H9 (cell line): ENCODE results near the gene HSPB8. TPM values are rescaled to one million over a fixed set of nuclear protein-coding genes. Genes with fewer than 3 reads are reported as not detected.

Experiments used
- DNase-seq: peaks from one replicate; pipeline ENCODE4 v3.0.0-alpha.2; 2017
- H2AFZ ChIP-seq: one replicate; pipeline ENCODE4 v1.6.1; 2013; ENCODE audit warnings: mild to moderate bottlenecking, low read length, control low read depth, moderate library complexity
- H2AK5ac ChIP-seq: 2 replicates; pipeline ENCODE4 v1.6.1; 2013; ENCODE audit warnings: low read length, control low read depth, mixed read lengths; ENCODE audit not compliant: insufficient read length
- H2BK120ac ChIP-seq: one replicate; pipeline ENCODE4 v1.6.1; 2013; ENCODE audit warnings: low read depth, mild to moderate bottlenecking, low read length, control low read depth, inconsistent platforms; ENCODE audit not compliant: poor library complexity, severe bottlenecking
- H2BK12ac ChIP-seq: 2 replicates; pipeline ENCODE4 v1.6.1; 2013; ENCODE audit warnings: low read length, control low read depth, mixed read lengths, low read depth; ENCODE audit not compliant: insufficient read length
- H2BK15ac ChIP-seq: 2 replicates; pipeline ENCODE4 v1.6.1; 2013; ENCODE audit warnings: low read depth, low read length, control low read depth
- H2BK20ac ChIP-seq: one replicate; pipeline ENCODE4 v1.6.1; 2013; ENCODE audit warnings: low read depth, mild to moderate bottlenecking, low read length, control low read depth, inconsistent platforms; ENCODE audit not compliant: poor library complexity, severe bottlenecking
- H2BK5ac ChIP-seq: 2 replicates; pipeline ENCODE4 v1.6.1; 2013; ENCODE audit warnings: low read length, control low read depth, mixed read lengths; ENCODE audit not compliant: insufficient read length
- H3K14ac ChIP-seq: 2 replicates; pipeline ENCODE4 v1.6.1; 2013; ENCODE audit warnings: low read length, control low read depth; ENCODE audit not compliant: insufficient read depth
- H3K18ac ChIP-seq: 2 replicates; pipeline ENCODE4 v1.6.1; 2013; ENCODE audit warnings: low read depth, mild to moderate bottlenecking, mixed read lengths, low read length, control low read depth; ENCODE audit not compliant: insufficient read length
- H3K23ac ChIP-seq: 2 replicates; pipeline ENCODE4 v1.6.1; 2013; ENCODE audit warnings: low read length, control low read depth, mixed read lengths, low read depth; ENCODE audit not compliant: insufficient read length
- H3K23me2 ChIP-seq: 2 replicates; pipeline ENCODE4 v1.6.1; 2013; ENCODE audit warnings: low read depth, mild to moderate bottlenecking, mixed read lengths, low read length, control low read depth; ENCODE audit not compliant: insufficient read length, poor library complexity, severe bottlenecking
- H3K27ac ChIP-seq: 2 replicates; pipeline ENCODE4 v1.5.1; 2013; ENCODE audit warnings: low read length, control low read depth, mixed read lengths, low read depth; ENCODE audit not compliant: insufficient read length
- H3K27me3 ChIP-seq: 2 replicates; pipeline ENCODE4 v1.6.1; 2013; ENCODE audit warnings: low read length, control low read depth, inconsistent platforms; ENCODE audit not compliant: insufficient read depth
- H3K4ac ChIP-seq: 2 replicates; pipeline ENCODE4 v1.6.1; 2013; ENCODE audit warnings: low read depth, mild to moderate bottlenecking, control low read depth, inconsistent platforms, low read length, moderate library complexity
- H3K4me1 ChIP-seq: 2 replicates; pipeline ENCODE4 v1.6.1; 2013; ENCODE audit warnings: low read length, control low read depth, inconsistent platforms; ENCODE audit not compliant: insufficient read depth
- H3K4me2 ChIP-seq: 2 replicates; pipeline ENCODE4 v1.6.1; 2013; ENCODE audit warnings: low read length, control low read depth, mixed read lengths; ENCODE audit not compliant: insufficient read length, insufficient read depth
- H3K56ac ChIP-seq: 2 replicates; pipeline ENCODE4 v1.6.1; 2013; ENCODE audit warnings: low read depth, mild to moderate bottlenecking, mixed read lengths, low read length, control low read depth; ENCODE audit not compliant: insufficient read length
- H3K79me1 ChIP-seq: 2 replicates; pipeline ENCODE4 v1.6.1; 2013; ENCODE audit warnings: low read depth, mild to moderate bottlenecking, moderate library complexity, low read length, control low read depth, inconsistent platforms; ENCODE audit not compliant: insufficient read depth, poor library complexity, severe bottlenecking
- H3K79me2 ChIP-seq: 2 replicates; pipeline ENCODE4 v1.6.1; 2013; ENCODE audit warnings: low read length, control low read depth, inconsistent platforms; ENCODE audit not compliant: insufficient read depth
- H3K9ac ChIP-seq: 2 replicates; pipeline ENCODE4 v1.6.1; 2013; ENCODE audit warnings: low read length, control low read depth, mixed read lengths; ENCODE audit not compliant: insufficient read length; ENCODE audit errors: extremely low read depth
- H3K9me3 ChIP-seq: one replicate; pipeline ENCODE4 v1.6.1; 2013; ENCODE audit warnings: low read depth, low read length, inconsistent platforms; ENCODE audit not compliant: control insufficient read depth
- H3T11ph ChIP-seq: one replicate; pipeline ENCODE4 v1.6.1; 2013; ENCODE audit warnings: mild to moderate bottlenecking, low read length, control low read depth, inconsistent platforms
- H4K20me1 ChIP-seq: one replicate; pipeline ENCODE4 v1.6.1; 2013; ENCODE audit not compliant: control insufficient read depth, insufficient read length, insufficient read depth
- H4K5ac ChIP-seq: 2 replicates; pipeline ENCODE4 v1.6.1; 2013; ENCODE audit warnings: low read depth, mild to moderate bottlenecking, mixed read lengths, low read length, control low read depth; ENCODE audit not compliant: insufficient read length
- H4K8ac ChIP-seq: replicated peaks from 2 replicates; pipeline ENCODE4 v1.6.1; 2013; ENCODE audit warnings: low read length, control low read depth, mixed read lengths, low read depth; ENCODE audit not compliant: insufficient read length
- H4K91ac ChIP-seq: 2 replicates; pipeline ENCODE4 v1.6.1; 2013; ENCODE audit warnings: low read depth, mild to moderate bottlenecking, moderate library complexity, mixed read lengths, low read length, control low read depth; ENCODE audit not compliant: insufficient read length
- H3K27ac Mint-ChIP-seq, 3 experiments: 2 replicates in 2 of 3; 3 replicates in 1 of 3; pipeline ENCODE4 v1.8.0; 2020 to 2021; ENCODE audit warnings: mixed read lengths in 3 of 3, mild to moderate bottlenecking in 1 of 3, moderate library complexity in 1 of 3
- H3K27me3 Mint-ChIP-seq: 2 replicates; pipeline ENCODE4 v1.8.0; 2021; ENCODE audit warnings: low read depth, mild to moderate bottlenecking, moderate library complexity, mixed read lengths
- H3K36me3 Mint-ChIP-seq, 3 experiments: 2 replicates in 2 of 3; 3 replicates in 1 of 3; pipeline ENCODE4 v1.8.0; 2020 to 2021; ENCODE audit warnings: low read depth in 3 of 3, mixed read lengths in 3 of 3; ENCODE audit not compliant: insufficient read depth in 1 of 3
- H3K4me1 Mint-ChIP-seq, 2 experiments: 2 replicates each; pipeline ENCODE4 v1.8.0; 2020; ENCODE audit warnings: mixed read lengths in 2 of 2
- H3K4me3 Mint-ChIP-seq, 2 experiments: 2 replicates in 1 of 2; 3 replicates in 1 of 2; pipeline ENCODE4 v1.8.0; 2020 to 2021; ENCODE audit warnings: mild to moderate bottlenecking in 2 of 2, mixed read lengths in 2 of 2, moderate library complexity in 1 of 2
- H3K9me3 Mint-ChIP-seq, 2 experiments: 2 replicates in 1 of 2; 3 replicates in 1 of 2; pipeline ENCODE4 v1.8.0; 2020; ENCODE audit warnings: mild to moderate bottlenecking in 2 of 2, mixed read lengths in 2 of 2, moderate library complexity in 1 of 2
- WGBS: extraction: QIAGEN DNeasy Blood & Tissue Kit; methylation state at CpG from one replicate; pipeline ENCODE4 v1.1.7; 2013; ENCODE audit warnings: missing lambda C conversion rate, low lambda C conversion rate, mixed read lengths; ENCODE audit not compliant: insufficient read length; ENCODE audit errors: extremely low coverage; 5-methylcytosine and 5-hydroxymethylcytosine counted together
- total RNA-seq: library from RNA; stranded (reverse); gene quantifications from 2 replicates; pipeline ENCODE4 v1.2.1, GENCODE V29; 2021
- TF ChIP-seq, protein P1 (sequence below): fragments of 200-600 bp; sonication (generic); conservative IDR thresholded peaks from 3 replicates; pipeline ENCODE4 v1.8.0; 2021; ENCODE audit warnings: antibody characterized with exemption, mild to moderate bottlenecking

HSPB8 gene
- total RNA-seq, 1 experiment from 2014 or later: 3.0 TPM

DNA sequence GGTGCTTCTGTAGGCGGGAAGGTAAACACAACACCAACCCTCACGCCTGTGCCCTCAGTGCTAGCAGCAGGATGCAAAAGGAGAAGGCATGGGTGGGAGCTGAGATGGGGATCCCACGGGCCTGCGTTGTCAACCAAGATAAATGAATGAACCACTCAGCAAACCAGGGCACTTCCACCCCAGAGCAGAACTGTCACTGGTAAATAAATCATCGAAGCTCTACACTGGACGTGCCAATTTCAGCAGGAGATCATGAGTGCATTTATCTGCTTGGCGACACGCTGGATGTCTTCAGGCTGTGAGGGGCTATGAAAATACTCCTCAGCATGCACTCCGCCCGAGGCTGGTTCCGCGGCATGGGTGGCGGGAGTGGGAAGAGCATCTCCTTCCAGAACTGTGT is 33.2 kb downstream of the HSPB8 start:
- Histone ChIP-seq H2BK120ac (no peak overlapping the region), H3K23ac (no peak overlapping the region), H4K8ac (no peak overlapping the region), H3K27me3 (no peaks in the 10 kb centered on the region), H3K23me2 (no peaks in the 10 kb centered on the region), H3K27ac (no peak overlapping the region), H2BK15ac (no peak overlapping the region), H3K56ac (no peak overlapping the region), H2AK5ac (no peak overlapping the region), H3K9me3 (no peaks in the 10 kb centered on the region), H3K4me2 (no peak overlapping the region), H3T11ph (no peak overlapping the region), H3K18ac (no peak overlapping the region), H4K91ac (no peak overlapping the region), H3K9ac (no peak overlapping the region), H2BK12ac (no peak overlapping the region), H4K5ac (no peak overlapping the region), H3K4me1 (peaks cover 4% of the 10 kb centered on the region; the same call in 1 of the 2 replicates), H3K14ac (no peak overlapping the region), H3K79me1 (no peaks in the 10 kb centered on the region), H2AFZ (no peak overlapping the region), H3K79me2 (no peaks in the 10 kb centered on the region), H2BK20ac (no peak overlapping the region), H2BK5ac (no peak overlapping the region), H3K4ac (no peak overlapping the region), H4K20me1 (no peaks in the 10 kb centered on the region)
- Mint-ChIP-seq H3K36me3 (no peaks in the 10 kb centered on the region), H3K4me1 (peaks cover 44 to 51% of the 10 kb centered on the region in 2 experiments), H3K4me3 (no peak overlapping the region), H3K27me3 (no peaks in the 10 kb centered on the region), H3K9me3 (no peaks in the 10 kb centered on the region), H3K27ac (no peak overlapping the region)
- TF ChIP-seq, protein P1, sequence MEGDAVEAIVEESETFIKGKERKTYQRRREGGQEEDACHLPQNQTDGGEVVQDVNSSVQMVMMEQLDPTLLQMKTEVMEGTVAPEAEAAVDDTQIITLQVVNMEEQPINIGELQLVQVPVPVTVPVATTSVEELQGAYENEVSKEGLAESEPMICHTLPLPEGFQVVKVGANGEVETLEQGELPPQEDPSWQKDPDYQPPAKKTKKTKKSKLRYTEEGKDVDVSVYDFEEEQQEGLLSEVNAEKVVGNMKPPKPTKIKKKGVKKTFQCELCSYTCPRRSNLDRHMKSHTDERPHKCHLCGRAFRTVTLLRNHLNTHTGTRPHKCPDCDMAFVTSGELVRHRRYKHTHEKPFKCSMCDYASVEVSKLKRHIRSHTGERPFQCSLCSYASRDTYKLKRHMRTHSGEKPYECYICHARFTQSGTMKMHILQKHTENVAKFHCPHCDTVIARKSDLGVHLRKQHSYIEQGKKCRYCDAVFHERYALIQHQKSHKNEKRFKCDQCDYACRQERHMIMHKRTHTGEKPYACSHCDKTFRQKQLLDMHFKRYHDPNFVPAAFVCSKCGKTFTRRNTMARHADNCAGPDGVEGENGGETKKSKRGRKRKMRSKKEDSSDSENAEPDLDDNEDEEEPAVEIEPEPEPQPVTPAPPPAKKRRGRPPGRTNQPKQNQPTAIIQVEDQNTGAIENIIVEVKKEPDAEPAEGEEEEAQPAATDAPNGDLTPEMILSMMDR: no peak
- WGBS: no CpG with 5 or more reads among the region's 13 CpGs
- no peak for DNase-seq
